Neural progenitor cell (in vitro differentiated cells): ENCODE data around the gene ALDH1L1. TPM values are rescaled to one million over a fixed set of nuclear protein-coding genes. Genes with fewer than 3 reads are reported as not detected.

Source experiments
- DNase-seq: peaks from one replicate; pipeline ENCODE4 v3.0.0-alpha.2; 2016; ENCODE audit warnings: low spot score
- H2AFZ ChIP-seq: fragments of 200-600 bp; sonication (generic); replicated peaks from 2 replicates; pipeline ENCODE4 v1.6.1; 2016; ENCODE audit warnings: antibody characterized with exemption
- H3F3A ChIP-seq: fragments of 200-600 bp; sonication (generic); 2 replicates; pipeline ENCODE4 v1.6.1; 2016; ENCODE audit warnings: antibody characterized with exemption, low read depth
- H3K27ac ChIP-seq: fragments of 200-600 bp; sonication (generic); 2 replicates; pipeline ENCODE4 v1.5.1; 2016; ENCODE audit warnings: mild to moderate bottlenecking
- H3K27me3 ChIP-seq: fragments of 200-600 bp; sonication (generic); 2 replicates; pipeline ENCODE4 v1.6.1; 2016; ENCODE audit warnings: mild to moderate bottlenecking, moderate library complexity
- H3K36me3 ChIP-seq: fragments of 200-600 bp; sonication (generic); 2 replicates; pipeline ENCODE4 v1.5.1; 2016
- H3K4me1 ChIP-seq: fragments of 200-600 bp; sonication (generic); 2 replicates; pipeline ENCODE4 v1.6.1; 2016; ENCODE audit warnings: mixed run types
- H3K4me2 ChIP-seq: fragments of 200-600 bp; sonication (generic); 2 replicates; pipeline ENCODE4 v1.6.1; 2016
- H3K4me3 ChIP-seq: fragments of 200-600 bp; sonication (generic); 2 replicates; pipeline ENCODE4 v1.5.1; 2016
- H3K79me2 ChIP-seq: fragments of 200-600 bp; sonication (generic); 2 replicates; pipeline ENCODE4 v1.6.1; 2016; ENCODE audit warnings: low read depth
- H3K9ac ChIP-seq: fragments of 200-600 bp; sonication (generic); 2 replicates; pipeline ENCODE4 v1.6.1; 2016
- H3K9me3 ChIP-seq: fragments of 200-600 bp; sonication (generic); 2 replicates; pipeline ENCODE4 v1.5.1; 2016; ENCODE audit warnings: low read depth
- H4K20me1 ChIP-seq: fragments of 200-600 bp; sonication (generic); 2 replicates; pipeline ENCODE4 v1.6.1; 2016; ENCODE audit warnings: low read depth
- H3K27ac Mint-ChIP-seq: 3 replicates; pipeline ENCODE4 v1.8.0; 2021; ENCODE audit warnings: mixed read lengths
- H3K27me3 Mint-ChIP-seq: 2 replicates; pipeline ENCODE4 v1.8.0; 2022; ENCODE audit warnings: low read depth, mild to moderate bottlenecking, inconsistent platforms, moderate library complexity, mixed read lengths; ENCODE audit not compliant: insufficient read depth
- H3K36me3 Mint-ChIP-seq: 3 replicates; pipeline ENCODE4 v1.8.0; 2021; ENCODE audit warnings: mixed read lengths
- H3K4me1 Mint-ChIP-seq: 3 replicates; pipeline ENCODE4 v1.8.0; 2021; ENCODE audit warnings: mixed read lengths
- H3K4me3 Mint-ChIP-seq: 3 replicates; pipeline ENCODE4 v1.8.0; 2021; ENCODE audit warnings: mild to moderate bottlenecking, moderate library complexity, mixed read lengths
- H3K9me3 Mint-ChIP-seq: 3 replicates; pipeline ENCODE4 v1.8.0; 2020; ENCODE audit warnings: mixed read lengths
- EZH2 ChIP-seq: fragments of 200-600 bp; sonication (generic); IDR thresholded peaks from 2 replicates; pipeline ENCODE4 v1.6.1; 2017; ENCODE audit warnings: antibody characterized with exemption, mild to moderate bottlenecking, moderate library complexity
- EZH2phosphoT487 ChIP-seq: fragments of 200-600 bp; sonication (generic); IDR thresholded peaks from 2 replicates; pipeline ENCODE4 v1.6.1; 2017; ENCODE audit warnings: antibody characterized with exemption
- total RNA-seq: library from RNA; depleted of rRNA; stranded (reverse); fragments of >200 nt; gene quantifications from 2 replicates; pipeline ENCODE4 v1.2.3, GENCODE V29; 2015; ENCODE audit warnings: low replicate concordance
- TF ChIP-seq, protein P1 (sequence below): fragments of 200-600 bp; sonication (generic); IDR thresholded peaks from 2 replicates; pipeline ENCODE4 v1.5.1; 2017; ENCODE audit warnings: antibody characterized with exemption, mild to moderate bottlenecking

ALDH1L1 gene
- total RNA-seq, 1 donor from 2014 or later: 0.60 TPM

DNA sequence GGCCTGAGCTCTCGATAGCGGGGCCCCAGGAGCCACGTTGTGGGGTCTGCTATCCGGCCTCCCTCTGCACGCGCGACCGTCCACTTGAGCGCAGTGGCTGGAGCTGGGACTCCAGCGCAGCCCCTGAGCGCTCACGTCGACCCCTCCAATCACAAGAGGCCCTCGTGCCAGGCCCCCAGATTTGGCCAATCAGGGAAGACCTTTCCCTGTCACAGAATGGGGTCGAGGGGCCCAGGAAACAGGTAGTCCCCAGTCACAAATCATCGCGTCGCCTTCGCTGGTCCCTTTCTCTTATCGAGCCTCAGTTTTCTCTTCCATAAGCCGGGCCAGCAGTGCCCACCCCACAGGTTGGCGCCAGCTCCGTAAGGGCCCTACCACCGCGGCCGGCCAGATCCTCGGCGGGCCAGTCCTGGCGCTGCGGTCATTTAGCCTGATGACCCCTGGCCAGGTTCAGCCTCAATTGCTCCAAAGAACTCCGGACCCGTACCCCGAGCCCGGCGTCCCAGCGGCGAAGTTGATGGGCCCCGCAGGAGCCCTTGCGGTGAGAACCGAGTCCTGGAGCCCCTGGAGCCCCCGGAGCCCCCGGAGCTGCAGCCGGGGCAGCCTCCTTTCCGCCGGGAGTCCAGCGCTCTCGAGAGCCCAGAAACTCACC, 435 bp downstream of the ALDH1L1 start:
- peaks cover 19% of the 10 kb centered on the region for H3K4me1 Mint-ChIP-seq

DNA sequence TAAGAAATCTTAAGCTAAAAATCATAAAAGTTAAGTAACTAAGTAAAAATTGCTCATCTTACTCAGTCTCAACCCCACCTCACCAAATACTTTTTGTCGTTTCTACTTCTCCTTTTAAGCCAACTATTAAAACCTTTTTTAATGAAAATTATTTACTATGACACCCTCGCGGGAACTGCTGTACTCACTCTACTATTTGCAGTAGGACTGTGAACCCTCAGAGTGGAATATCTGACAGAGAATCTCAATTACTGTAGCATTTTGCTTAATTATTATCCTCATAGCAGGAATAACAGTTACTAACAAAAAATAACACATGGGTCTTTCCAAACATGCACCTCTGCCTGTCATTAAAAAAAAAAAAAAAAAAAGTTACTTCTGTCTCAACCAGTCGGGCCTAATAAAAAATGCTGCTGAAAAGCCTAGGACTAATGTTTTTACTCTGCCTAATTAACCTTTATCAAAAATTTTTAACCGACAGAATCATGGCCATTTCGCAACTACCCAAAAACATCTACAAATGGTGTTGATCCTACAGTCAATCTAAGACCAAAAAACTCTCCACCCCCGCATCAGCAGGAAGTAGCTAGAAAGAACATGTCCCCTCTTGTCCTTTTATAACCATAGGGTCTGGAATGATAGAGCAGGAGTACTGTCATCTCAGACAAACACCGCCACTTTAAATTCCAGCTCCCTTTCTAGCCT, 10.2 kb downstream of the ALDH1L1 start:
- Histone ChIP-seq H3K4me3 (no peak overlapping the region), H3K27ac (no peak overlapping the region), H3K4me1 (peaks cover 10% of the 10 kb centered on the region), H3K4me2 (no peak overlapping the region), H3K36me3 (no peaks in the 10 kb centered on the region), H3K27me3 (no peaks in the 10 kb centered on the region), H3F3A (no peaks in the 10 kb centered on the region), H3K9me3 (no peaks in the 10 kb centered on the region), H2AFZ (peak overlapping the region; percentile 73), H4K20me1 (no peaks in the 10 kb centered on the region), H3K9ac (no peak overlapping the region), H3K79me2 (no peaks in the 10 kb centered on the region)
- Mint-ChIP-seq H3K36me3 (no peaks in the 10 kb centered on the region), H3K9me3 (peaks cover 4% of the 10 kb centered on the region), H3K27ac (no peak overlapping the region), H3K27me3 (peaks cover 2% of the 10 kb centered on the region), H3K4me3 (no peak overlapping the region), H3K4me1 (peaks cover 3% of the 10 kb centered on the region)
- no peak for DNase-seq
- TF ChIP-seq EZH2phosphoT487 (no peak), EZH2 (no peak)
- TF ChIP-seq, protein P1, sequence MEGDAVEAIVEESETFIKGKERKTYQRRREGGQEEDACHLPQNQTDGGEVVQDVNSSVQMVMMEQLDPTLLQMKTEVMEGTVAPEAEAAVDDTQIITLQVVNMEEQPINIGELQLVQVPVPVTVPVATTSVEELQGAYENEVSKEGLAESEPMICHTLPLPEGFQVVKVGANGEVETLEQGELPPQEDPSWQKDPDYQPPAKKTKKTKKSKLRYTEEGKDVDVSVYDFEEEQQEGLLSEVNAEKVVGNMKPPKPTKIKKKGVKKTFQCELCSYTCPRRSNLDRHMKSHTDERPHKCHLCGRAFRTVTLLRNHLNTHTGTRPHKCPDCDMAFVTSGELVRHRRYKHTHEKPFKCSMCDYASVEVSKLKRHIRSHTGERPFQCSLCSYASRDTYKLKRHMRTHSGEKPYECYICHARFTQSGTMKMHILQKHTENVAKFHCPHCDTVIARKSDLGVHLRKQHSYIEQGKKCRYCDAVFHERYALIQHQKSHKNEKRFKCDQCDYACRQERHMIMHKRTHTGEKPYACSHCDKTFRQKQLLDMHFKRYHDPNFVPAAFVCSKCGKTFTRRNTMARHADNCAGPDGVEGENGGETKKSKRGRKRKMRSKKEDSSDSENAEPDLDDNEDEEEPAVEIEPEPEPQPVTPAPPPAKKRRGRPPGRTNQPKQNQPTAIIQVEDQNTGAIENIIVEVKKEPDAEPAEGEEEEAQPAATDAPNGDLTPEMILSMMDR: no peak

More for the DNA sequence above, 435 bp downstream of the ALDH1L1 start:
- peak; percentile 74 for DNase-seq
- Histone ChIP-seq H3K4me1 (peaks cover 4% of the 10 kb centered on the region), H3K4me2 (peak overlapping the region; percentile 86), H3K36me3 (no peaks in the 10 kb centered on the region), H3K79me2 (no peaks in the 10 kb centered on the region), H3K27ac (no peak overlapping the region), H3K9ac (no peak overlapping the region), H3K27me3 (peaks cover 65% of the 10 kb centered on the region), H4K20me1 (no peaks in the 10 kb centered on the region), H3K4me3 (peak overlapping the region; percentile 60), H2AFZ (peak overlapping the region; percentile 98), H3F3A (peaks cover 20% of the 10 kb centered on the region), H3K9me3 (no peaks in the 10 kb centered on the region)
- no peaks in the 10 kb centered on the region for H3K36me3 Mint-ChIP-seq
- H3K9me3 Mint-ChIP-seq: no peaks in the 10 kb centered on the region
- H3K27ac Mint-ChIP-seq: no peak overlapping the region
- H3K27me3 Mint-ChIP-seq: peaks cover 26% of the 10 kb centered on the region
- peak overlapping the region; percentile 88 for H3K4me3 Mint-ChIP-seq
- TF ChIP-seq EZH2phosphoT487 (no peak), EZH2 (no peak)
- TF ChIP-seq, protein P1: no peak

DNA sequence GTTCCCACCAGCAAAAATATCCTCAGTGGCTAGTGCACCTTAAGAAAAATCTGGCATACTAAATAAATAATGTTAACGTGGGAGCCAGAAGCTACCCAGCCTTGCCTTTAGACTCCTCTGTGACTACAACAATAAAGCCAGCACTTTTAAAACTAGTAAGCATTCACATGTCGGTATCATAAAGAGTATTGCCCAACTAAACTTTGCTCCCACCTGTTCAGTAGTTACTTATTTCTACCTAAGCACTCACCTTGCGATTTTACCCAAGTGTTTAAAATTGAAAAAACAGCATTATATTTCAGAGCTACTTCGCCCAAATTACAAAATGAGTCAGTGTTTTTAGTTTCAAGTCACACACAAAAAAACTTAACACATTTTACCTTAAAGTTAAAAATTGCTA, 12.8 kb downstream of the ALDH1L1 start:
- Histone ChIP-seq H3K4me1 (peaks cover 10% of the 10 kb centered on the region), H3K27ac (no peak overlapping the region), H3K79me2 (no peaks in the 10 kb centered on the region), H3K4me2 (no peak overlapping the region), H4K20me1 (no peaks in the 10 kb centered on the region), H3K9me3 (no peaks in the 10 kb centered on the region), H3K4me3 (no peak overlapping the region), H2AFZ (peak overlapping the region; percentile 48), H3K27me3 (no peaks in the 10 kb centered on the region), H3F3A (no peaks in the 10 kb centered on the region), H3K9ac (no peak overlapping the region), H3K36me3 (no peaks in the 10 kb centered on the region)
- Mint-ChIP-seq H3K9me3 (peaks cover 4% of the 10 kb centered on the region), H3K4me3 (no peak overlapping the region), H3K27ac (no peak overlapping the region), H3K36me3 (no peaks in the 10 kb centered on the region), H3K27me3 (no peaks in the 10 kb centered on the region), H3K4me1 (peaks cover 3% of the 10 kb centered on the region)
- DNase-seq: no peak
- TF ChIP-seq, protein P1: no peak
- TF ChIP-seq EZH2phosphoT487 (no peak), EZH2 (no peak)
